ENCODE results near the gene MYRFL.
"Not testable (repeated sequence)": the region's sequence is repeated elsewhere in the genome, so short reads cannot be mapped to it uniquely, and the experiment has no call there.

MYRFL gene

DNA sequence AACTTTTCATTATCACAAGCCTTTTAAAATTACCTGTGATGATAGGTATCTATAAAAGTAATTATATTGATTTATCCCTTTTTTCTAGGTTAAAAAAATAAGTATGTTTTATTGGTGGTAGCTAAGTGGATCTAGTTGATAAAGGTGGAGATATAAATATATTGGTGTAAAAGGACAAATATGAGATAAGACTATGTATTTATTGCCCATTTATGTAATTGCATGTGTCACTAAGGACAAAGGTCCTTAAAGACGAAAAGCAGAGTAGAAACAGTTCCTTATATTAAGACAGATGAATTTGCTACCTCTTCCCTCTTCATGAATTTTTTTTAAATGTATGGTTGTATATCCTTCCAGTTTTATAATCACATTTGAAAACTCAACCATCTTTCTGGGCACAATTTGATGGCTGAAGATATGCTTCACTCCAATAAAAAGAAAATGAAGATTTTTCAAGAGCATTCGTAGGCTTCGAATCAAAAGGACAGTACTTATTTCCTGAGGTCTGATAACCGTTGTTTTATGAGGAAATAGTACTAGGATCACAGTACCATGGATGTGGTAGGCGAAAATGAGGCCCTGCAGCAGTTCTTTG, at the start of gene MYRFL:
TSS of gene MYRFL (plus strand) at position 262 of the 595 bp plus-strand sequence. CDS start at position 553, 291 bp downstream.
- no peak for DNase-seq

- no peak for DNase-seq
Observed at GRCh38 chr12:69779928-69780327, 45.1 kb upstream of the MYRFL start.

GRCh38 chr12:69783365-69783764, 41.7 kb upstream of the MYRFL start:
- no peak for DNase-seq

DNA sequence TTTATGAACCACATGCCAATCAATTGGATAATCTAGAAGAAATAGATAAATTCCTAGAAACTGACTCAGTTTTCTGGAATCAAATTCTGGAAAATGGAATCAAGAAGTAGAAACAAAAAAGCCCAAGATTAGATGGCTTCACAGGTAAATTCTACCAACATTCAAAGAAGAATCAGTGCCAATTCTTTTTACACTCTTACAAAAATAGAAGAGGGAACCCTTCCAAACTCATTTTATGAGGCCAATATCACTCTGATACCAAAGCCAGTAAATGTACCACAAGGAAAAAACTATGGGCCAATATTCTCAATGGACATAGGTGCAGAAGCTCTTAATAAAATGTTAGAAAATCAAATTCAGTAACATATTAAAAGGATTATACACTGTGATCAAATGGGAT, 35.7 kb upstream of the MYRFL start:
- no peak for DNase-seq

- no peak for DNase-seq
Observed at GRCh38 chr12:69792533-69792932, 32.5 kb upstream of the MYRFL start.

- DNase-seq: not testable (repeated sequence)
Observed at GRCh38 chr12:69807101-69807897, 17.7 kb upstream of the MYRFL start.

DNA sequence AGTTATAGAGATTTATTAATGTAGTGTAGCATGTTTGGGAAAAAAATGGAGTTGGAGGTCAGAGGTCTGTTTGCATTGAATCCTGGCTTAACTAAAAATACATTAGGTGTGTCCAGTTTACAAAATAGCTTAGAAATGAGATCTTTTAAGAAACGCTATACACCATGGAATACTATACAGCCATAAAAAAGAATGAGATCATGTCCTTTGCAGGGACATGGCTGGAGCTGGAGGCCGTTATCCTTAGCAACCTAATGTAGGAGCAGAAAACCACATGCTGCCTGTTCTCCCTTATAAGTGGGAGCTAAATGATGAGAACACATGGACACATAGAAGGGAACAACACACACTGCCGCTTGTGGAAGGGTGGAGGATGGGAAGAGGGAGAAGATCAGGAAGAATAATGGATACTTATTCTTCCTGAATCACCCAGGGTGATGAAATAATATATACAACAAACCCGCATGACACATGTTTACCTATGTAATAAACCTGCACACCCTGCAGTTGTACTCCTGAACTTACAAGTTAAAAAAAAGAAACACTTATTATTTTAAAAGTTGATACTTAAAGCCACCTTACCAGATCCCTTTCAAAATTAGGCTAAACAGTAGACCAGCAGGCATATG, 14.0 kb upstream of the MYRFL start:
- DNase-seq: no peak

DNA sequence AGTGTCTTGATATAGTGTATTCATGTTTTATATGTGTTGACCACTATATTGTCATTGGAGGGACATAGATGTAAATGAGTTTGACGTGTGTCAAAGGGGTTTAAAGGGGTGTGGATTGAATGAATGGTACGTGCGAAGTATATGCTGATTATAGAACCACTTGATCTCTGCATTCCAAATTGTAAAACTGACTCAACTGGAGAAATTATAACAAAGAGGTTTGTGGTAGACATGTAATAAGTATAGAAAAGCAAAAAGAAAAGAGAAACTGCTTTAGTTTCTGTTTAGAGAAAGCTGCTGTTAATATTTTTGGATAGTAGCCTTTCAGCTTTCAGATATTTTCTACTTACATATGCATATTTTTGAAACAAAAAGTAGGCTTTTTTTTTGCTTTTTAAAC, 8.9 kb upstream of the MYRFL start:
- DNase-seq: no peak

DNA sequence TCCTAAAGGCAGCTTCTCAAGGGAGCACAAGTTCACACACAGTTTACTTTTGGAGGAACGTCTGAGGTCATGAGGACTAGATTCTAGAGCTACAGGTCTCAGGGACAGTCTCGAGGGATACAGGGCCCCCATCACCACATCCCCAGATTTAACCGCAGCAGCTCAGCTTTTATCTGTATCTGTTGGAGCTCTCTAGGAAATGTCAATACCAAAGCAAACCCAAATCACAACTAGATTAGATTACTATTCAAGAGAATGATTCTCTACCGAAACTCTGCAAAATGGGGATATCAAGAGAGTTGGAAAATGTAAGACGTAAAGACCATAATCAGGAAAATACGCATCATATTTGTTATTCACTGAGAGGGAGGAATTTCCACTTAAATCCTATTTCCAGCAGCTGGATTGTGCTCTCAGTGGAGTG, 4.0 kb upstream of the MYRFL start:
- no peak for DNase-seq

DNA sequence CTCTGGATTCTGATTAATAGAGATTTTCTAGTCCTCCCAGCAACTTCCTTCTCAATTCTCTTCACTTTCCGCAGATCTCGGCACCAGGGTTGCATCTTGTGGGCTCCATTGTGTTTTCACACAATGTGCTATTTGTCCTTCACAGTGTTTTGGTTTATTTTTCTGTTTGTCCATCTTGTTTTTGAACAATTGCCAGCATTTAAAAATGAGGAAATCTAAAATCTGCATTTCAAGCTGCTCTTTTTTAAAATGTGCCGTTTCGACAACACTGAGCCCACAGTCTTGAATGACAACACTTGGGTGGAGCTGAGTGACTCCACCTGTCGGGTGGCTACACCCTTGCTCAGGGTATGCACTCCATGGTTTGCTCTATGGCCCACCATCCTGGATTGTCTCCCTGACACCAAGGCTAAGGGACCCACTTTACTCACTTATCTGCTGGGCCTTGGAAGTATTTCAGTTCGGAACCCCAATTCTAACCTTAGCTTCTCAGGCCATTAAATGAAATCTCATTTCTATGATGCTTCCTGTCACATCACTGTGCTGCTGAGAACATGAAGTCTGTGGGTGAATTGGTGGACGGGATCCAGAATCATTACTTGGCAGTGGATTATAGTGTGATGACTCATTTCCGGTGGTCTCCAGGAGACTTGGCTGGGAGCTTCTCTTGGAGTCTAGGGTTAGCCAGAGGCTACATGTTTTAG, 3.4 kb upstream of the MYRFL start:
- DNase-seq: peak; percentile 7

- no peak for DNase-seq
Observed at GRCh38 chr12:69822201-69822860, 2.7 kb upstream of the MYRFL start.

DNA sequence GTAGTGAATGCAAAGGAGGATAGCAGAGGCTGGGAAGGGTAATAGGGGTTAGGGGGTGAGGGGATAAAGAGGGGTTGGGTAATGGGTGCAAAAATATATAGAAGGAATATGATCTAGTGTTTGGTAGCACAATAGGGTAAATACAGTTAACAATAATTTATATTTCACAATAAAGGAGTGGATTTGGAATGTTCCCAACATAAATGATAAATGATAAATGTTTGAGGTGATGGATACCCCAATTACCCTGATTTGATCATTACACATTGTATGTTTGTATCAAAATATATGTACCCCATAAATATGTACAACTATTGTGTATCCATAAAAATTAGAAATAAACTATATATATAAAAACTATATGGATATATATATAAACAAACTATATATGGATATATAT, 999 bp upstream of the MYRFL start:
- DNase-seq: no peak

DNA sequence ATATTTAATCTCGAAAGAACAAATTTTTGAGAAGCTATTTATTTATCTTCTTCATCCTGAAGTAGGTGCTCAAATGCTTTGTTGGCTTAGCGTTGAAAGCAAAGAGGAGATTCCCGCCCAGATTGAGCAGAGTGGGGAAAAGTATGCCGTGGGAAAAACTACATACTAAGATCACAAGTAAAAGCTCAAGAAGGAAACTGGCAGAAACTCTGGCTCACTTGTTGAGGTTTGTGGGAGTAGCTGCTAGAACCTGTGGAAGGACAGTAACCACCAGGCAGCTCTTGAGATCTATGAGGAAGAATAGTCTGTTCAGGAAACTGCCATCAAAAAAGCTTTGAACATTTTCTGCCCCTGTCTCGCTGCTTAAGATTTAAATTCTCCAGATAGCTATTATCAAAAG, 3.9 kb downstream of the MYRFL start:
- no peak for DNase-seq

DNA sequence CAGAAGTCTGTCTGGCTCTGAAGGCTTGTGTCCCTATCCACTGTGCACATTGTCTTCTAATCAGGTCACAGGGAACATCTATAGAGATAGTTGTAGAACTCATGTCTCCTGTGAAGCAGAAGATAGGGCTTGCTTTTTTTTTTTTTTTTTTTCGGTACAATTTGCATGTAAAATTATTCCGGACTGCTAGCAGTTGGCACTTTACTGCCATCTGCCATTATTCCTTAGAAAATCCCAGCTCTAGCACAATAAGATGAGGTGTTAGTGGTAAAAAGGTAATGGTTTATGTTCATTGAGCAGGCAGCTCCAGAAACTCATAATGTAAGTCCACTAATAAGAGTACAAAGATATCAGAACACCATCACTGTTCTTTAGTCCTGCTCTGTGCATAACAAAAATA, 8.7 kb downstream of the MYRFL start:
- no peak for DNase-seq

DNA sequence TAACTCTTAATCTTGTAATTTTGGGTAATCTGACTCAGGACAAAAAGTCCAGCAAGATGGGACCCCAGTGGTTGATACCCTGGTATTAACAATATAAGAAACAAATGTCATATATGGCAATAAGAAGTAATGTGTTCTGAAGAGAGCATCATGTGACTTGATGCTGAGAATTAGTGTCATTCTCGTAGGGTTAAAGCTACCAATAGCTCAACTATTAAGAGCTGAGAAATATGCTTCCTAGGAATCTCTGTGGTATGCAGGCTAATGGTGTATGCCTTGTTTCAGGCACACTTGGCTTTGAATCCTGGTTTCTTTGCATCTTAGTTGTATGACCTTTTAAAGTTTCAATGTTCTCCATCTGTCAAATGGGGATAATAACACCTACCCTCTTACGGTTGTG, 9.1 kb downstream of the MYRFL start:
- DNase-seq: no peak

GRCh38 chr12:69834576-69834975, 9.5 kb downstream of the MYRFL start:
- no peak for DNase-seq

DNA sequence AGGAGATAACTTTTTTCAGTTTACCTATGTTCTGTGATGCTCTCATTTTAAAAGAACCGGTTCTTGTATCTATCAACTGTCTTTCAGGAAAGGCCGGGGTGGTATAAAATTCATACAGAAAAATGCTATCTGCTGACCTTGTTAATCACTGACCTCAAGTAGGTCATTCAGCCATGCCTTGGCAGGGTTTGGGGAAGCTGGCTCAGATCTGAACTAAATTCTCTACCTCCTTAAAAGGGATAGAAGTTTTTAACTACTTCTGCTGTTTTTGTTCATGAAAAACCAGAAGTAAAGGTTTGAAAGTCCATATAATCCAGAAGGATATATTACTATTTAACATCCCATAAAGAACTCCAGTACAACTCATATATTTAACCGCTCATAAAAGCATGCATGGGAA, 10.1 kb downstream of the MYRFL start:
- no peak for DNase-seq

GRCh38 chr12:69836015-69836414, 11.0 kb downstream of the MYRFL start:
- no peak for DNase-seq

- DNase-seq: no peak
Observed at GRCh38 chr12:69837191-69837590, 12.2 kb downstream of the MYRFL start.

GRCh38 chr12:69837657-69838415, 12.8 kb downstream of the MYRFL start:
- no peak for DNase-seq

GRCh38 chr12:69840727-69841126, 15.7 kb downstream of the MYRFL start:
- DNase-seq: no peak

GRCh38 chr12:69843608-69844007, 18.6 kb downstream of the MYRFL start:
- DNase-seq: no peak
